Heart right ventricle (tissue), 16 donors: ENCODE measurements around the gene NRXN3. TPM values are rescaled to one million over a fixed set of nuclear protein-coding genes. Genes with fewer than 3 reads are reported as not detected.

ENCODE experiments used
- ATAC-seq, 8 donors: fragments of 200-7000 bp; cut with Tn5 transposase; one replicate each; pipeline ENCODE4 v1.9.1; 2020; ENCODE audit warnings: mild to moderate bottlenecking in 8 of 8, moderate library complexity in 8 of 8, moderate number of reproducible peaks in 1 of 8
- DNase-seq, 2 donors: peaks; one replicate each; pipeline ENCODE4 v3.0.0-alpha.2; 2020
- H3K27ac ChIP-seq, 10 donors: fragments of 200-600 bp; sonication (generic) in 2 of 10; one replicate each; pipeline versions ENCODE4 v1.5.0 to v1.8.0; 2020 to 2022; ENCODE audit warnings: mild to moderate bottlenecking in 3 of 10
- H3K27me3 ChIP-seq, 7 donors: fragments of 200-600 bp; one replicate each; pipeline ENCODE4 v1.8.0; 2021 to 2022; ENCODE audit warnings: mild to moderate bottlenecking in 2 of 7
- H3K36me3 ChIP-seq, 9 donors: fragments of 200-600 bp; sonication (generic) in 1 of 9; one replicate each; pipeline versions ENCODE4 v1.5.0 to v1.8.0; 2020 to 2022; ENCODE audit warnings: mild to moderate bottlenecking in 2 of 9
- H3K4me1 ChIP-seq, 9 donors: fragments of 200-600 bp; sonication (generic) in 1 of 9; one replicate each; pipeline versions ENCODE4 v1.5.0 to v1.8.0; 2020 to 2022; ENCODE audit warnings: mild to moderate bottlenecking in 4 of 9
- H3K4me3 ChIP-seq, 10 donors: fragments of 200-600 bp; sonication (generic) in 2 of 10; one replicate each; pipeline versions ENCODE4 v1.5.0 to v1.8.0; 2020 to 2022; ENCODE audit warnings: mild to moderate bottlenecking in 7 of 10, moderate library complexity in 2 of 10
- H3K9me3 ChIP-seq, 11 donors: fragments of 200-600 bp in 10 of 11; sonication (generic) in 2 of 11; one replicate each; pipeline versions ENCODE4 v1.5.0 to v1.8.0; 2013 to 2022; ENCODE audit warnings: mild to moderate bottlenecking in 2 of 11, control low read depth in 1 of 11, moderate library complexity in 1 of 11
- CTCF ChIP-seq, 9 donors: fragments of 200-600 bp; sonication (generic) in 2 of 9; IDR thresholded peaks; one replicate each; pipeline versions ENCODE4 v1.5.0 to v1.8.0; 2021 to 2022; ENCODE audit warnings: antibody characterized with exemption in 9 of 9, mild to moderate bottlenecking in 5 of 9, moderate library complexity in 1 of 9
- WGBS, 2 donors: extraction: QIAGEN DNeasy Blood & Tissue Kit; methylation state at CpG; one replicate each; pipeline ENCODE4 v1.1.7; 2013; ENCODE audit warnings: inconsistent platforms in 1 of 2; 5-methylcytosine and 5-hydroxymethylcytosine counted together
- intact Hi-C, 10 donors: fragments of 100-400 bp; cut with DNase I; formaldehyde crosslinking; loops; one replicate each; pipeline versions ENCODE4 v1.11.1 to v1.14.2; 2022
- polyA plus RNA-seq, 2 donors: library from polyadenylated mRNA; stranded (reverse); fragments of 200-250 nt; gene quantifications; one replicate each; pipeline ENCODE4 v1.2.3, GENCODE V29; 2013
- total RNA-seq, 10 donors: library from RNA; stranded (reverse); fragmentation: NEBNext Ultra II Directional in 3 of 10; extraction: Animal tissue kit (Norgen Biotek cat#: 25700) in 3 of 10; gene quantifications; one replicate each; pipeline versions ENCODE4 v1.2.1 to v1.2.4, GENCODE V29; 2021 to 2023
- donor health status: Arrhythmogenic right ventricular cardiomyopathy.
- donor health status: ischemic (EF 13 %, LVEDD 7.1; RV severe dilation, severe dysfunction).
- donor health status: healthy with polysubstance abuse.
- donor health status: DM: no; HTN: yes; CAD: no.
- donor health status: DM: no; HTN: no; CAD: no.
- donor health status: ischemic (EF 25% LVEDD 6.9; RV normal size, moderate dysfunction).
- donor health status: ischemic (EF 25% LVEDD 5.7; RV mildly dilated, moderate dysfunction).
- donor health status: healthy.
- donor health status: DM: yes; HTN: yes; CAD: no.
- donor health status: Ischemic cardiomyopathy.
- donor health status: ischemic (EF 35%, LVEDD 5.7; RV mildly dilated, moderate dysfunction).
- donor health status: nonischemic (EF 11% LVEDD 7.7; RV severe dilation, severe dysfunction).
- donor health status: DM: yes; HTN: yes; CAD: no.
- donor health status: PGD.
- donor health status: ischemic (EF 29% LVEDD 5.4; RV normal size, mild dysfunction).
- donor health status: nonischemic (EF 23%, LVEDD 6.1; RV moderate dilation, normal function).

NRXN3 gene
- total and polyA plus RNA-seq, 12 donors: 0.23 to 1.8 (median 0.87) TPM

DNA sequence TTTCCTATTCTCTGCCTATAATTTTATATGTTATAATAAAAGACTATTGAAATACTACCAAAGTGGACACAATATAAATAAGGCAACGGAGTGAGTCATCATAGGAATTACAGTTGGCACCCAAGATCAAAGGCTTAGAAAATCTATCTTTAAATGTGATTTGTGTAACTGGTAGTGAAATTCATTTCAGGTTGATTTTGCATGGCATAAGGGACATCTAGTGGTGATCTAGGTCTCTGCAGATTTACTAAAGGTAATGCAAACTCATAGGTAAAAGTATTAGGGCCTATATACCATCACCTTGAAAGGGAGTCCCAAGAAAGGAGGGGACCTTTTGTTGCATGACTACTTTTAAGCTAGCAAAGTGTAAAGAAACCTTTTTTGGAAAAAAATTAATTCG lies 527.2 kb downstream of the NRXN3 start:
- Histone ChIP-seq H3K9me3 (no peaks in the 10 kb centered on the region), H3K4me3 (no peak overlapping the region), H3K27me3 (peaks cover 0 to 9% (median 0%) of the 10 kb centered on the region in 7 donors), H3K27ac (no peak overlapping the region), H3K4me1 (no peaks in the 10 kb centered on the region), H3K36me3 (no peaks in the 10 kb centered on the region)
- intact Hi-C loops: no loop called here
- ATAC-seq (no peak), DNase-seq (no peak)
- 14 to 22% methylated on average over 2 of the region's 2 CpGs for WGBS, 2 donors
- peak in 8 of 9 donors; percentile 19 to 51 (median 38) for TF ChIP-seq CTCF (IDR thresholded peaks at IDR 0.05)

- no peaks in the 10 kb centered on the region for H3K4me1 ChIP-seq
- ATAC-seq: no peak
- DNase-seq: no peak
- no peak overlapping the region for H3K4me3 ChIP-seq
- H3K9me3 ChIP-seq: no peaks in the 10 kb centered on the region
- peaks cover 0 to 6% (median 0%) of the 10 kb centered on the region in 7 donors for H3K27me3 ChIP-seq
- no peaks in the 10 kb centered on the region for H3K36me3 ChIP-seq
- H3K27ac ChIP-seq: no peak overlapping the region
- no peak for TF ChIP-seq CTCF (IDR thresholded peaks at IDR 0.05)
- intact Hi-C loops: no loop called here
- 64 to 65% methylated on average over 3 of the region's 3 CpGs for WGBS, 2 donors
Observed at GRCh38 chr14:78698991-78699390, 528.8 kb downstream of the NRXN3 start.

DNA sequence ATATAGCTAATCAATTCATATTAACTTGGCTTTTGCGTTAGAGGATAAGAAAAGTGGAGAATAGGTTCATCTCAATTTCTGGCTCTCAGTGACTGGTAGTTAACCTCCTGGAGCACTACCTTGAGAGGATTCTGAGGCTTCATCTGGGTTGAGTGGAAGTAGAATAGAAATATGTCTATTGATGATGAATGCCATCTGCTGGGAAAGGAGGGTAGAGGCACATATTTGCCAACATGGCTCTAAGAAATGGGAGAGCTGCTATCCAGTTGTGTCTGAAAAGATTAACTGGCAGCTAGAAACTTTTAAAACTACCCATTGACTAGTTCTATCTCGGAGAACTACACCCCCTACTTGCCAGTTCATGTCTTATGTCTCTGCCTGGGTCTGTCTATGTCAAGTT lies 530.1 kb downstream of the NRXN3 start:
- Histone ChIP-seq H3K36me3 (no peaks in the 10 kb centered on the region), H3K27ac (no peak overlapping the region), H3K27me3 (peaks cover 0 to 6% (median 0%) of the 10 kb centered on the region in 7 donors), H3K9me3 (no peaks in the 10 kb centered on the region), H3K4me3 (no peak overlapping the region), H3K4me1 (no peaks in the 10 kb centered on the region)
- 55 to 73% methylated on average over 2 of the region's 2 CpGs for WGBS, 2 donors
- TF ChIP-seq CTCF (IDR thresholded peaks at IDR 0.05): no peak
- intact Hi-C loops: no loop called here
- DNase-seq (no peak), ATAC-seq (no peak)

- H3K4me1 ChIP-seq: no peaks in the 10 kb centered on the region
- TF ChIP-seq CTCF (IDR thresholded peaks at IDR 0.05): no peak
- no peak overlapping the region for H3K27ac ChIP-seq
- no peaks in the 10 kb centered on the region for H3K9me3 ChIP-seq
- WGBS, 2 donors: 42 to 52% methylated on average over 5 of the region's 5 CpGs
- H3K36me3 ChIP-seq: no peaks in the 10 kb centered on the region
- ATAC-seq (no peak), DNase-seq (no peak)
- no peak overlapping the region for H3K4me3 ChIP-seq
- intact Hi-C loops: no loop called here
- H3K27me3 ChIP-seq: peaks cover 0 to 6% (median 0%) of the 10 kb centered on the region in 7 donors
Observed at GRCh38 chr14:78701246-78701645, 531.1 kb downstream of the NRXN3 start.
